Measurements from ENCODE around the gene DHRSX. TPM values are rescaled to one million over a fixed set of nuclear protein-coding genes. Genes with fewer than 3 reads are reported as not detected.
"Not testable (repeated sequence)": the region's sequence is repeated elsewhere in the genome, so short reads cannot be mapped to it uniquely, and the experiment has no call there.

Gene DHRSX
- total RNA-seq, 1 donor from 2014 or later, result 37.1 TPM

DNA sequence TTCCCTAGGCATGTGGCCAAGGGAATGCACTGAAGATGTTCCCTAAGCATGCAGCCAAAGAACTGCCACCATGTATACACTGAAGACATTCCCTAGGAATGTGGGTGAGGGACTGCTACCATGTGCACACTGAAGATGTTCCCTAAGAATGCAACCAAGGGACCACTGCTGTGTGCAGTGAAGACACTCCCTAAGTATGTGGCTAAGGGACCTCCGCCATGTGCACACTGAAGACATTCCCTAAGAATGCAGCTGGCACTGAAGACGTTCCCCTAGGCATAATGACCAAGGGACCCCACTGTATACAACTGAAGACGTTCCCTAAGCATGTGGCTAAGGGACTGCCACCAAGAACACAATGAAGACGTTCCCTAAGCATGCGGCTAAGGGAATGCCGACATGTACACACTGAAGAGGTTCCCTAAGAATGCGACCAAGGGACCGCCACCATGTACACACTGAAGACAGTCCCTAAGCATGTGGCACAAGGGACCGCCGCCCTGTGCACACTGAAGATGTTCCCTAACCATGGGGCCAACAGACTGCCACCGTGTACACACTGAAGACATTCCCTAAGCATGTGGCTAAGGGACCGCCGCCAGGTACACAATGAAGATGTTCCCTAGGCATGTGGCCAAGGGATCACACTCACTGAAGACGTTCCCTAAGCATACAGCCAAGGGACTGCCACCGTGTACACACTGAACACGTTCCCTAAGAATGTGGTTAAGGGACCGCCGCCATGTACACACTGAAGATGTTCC is 25.6 kb downstream of the DHRSX start:
- Mint-ChIP-seq H3K4me3 (ENCODE audit: unreplicated experiment) (no peak overlapping the region), H3K27ac (ENCODE audit: unreplicated experiment) (no peak overlapping the region), H3K27me3 (ENCODE audit: unreplicated experiment) (peaks cover 5% of the 10 kb centered on the region), H3K4me1 (ENCODE audit: low read depth, unreplicated experiment) (no peaks in the 10 kb centered on the region), H3K36me3 (ENCODE audit: unreplicated experiment) (peaks cover 5% of the 10 kb centered on the region), H3K9me3 (ENCODE audit: unreplicated experiment) (peaks cover 10% of the 10 kb centered on the region)
- TF ChIP-seq, protein P1, sequence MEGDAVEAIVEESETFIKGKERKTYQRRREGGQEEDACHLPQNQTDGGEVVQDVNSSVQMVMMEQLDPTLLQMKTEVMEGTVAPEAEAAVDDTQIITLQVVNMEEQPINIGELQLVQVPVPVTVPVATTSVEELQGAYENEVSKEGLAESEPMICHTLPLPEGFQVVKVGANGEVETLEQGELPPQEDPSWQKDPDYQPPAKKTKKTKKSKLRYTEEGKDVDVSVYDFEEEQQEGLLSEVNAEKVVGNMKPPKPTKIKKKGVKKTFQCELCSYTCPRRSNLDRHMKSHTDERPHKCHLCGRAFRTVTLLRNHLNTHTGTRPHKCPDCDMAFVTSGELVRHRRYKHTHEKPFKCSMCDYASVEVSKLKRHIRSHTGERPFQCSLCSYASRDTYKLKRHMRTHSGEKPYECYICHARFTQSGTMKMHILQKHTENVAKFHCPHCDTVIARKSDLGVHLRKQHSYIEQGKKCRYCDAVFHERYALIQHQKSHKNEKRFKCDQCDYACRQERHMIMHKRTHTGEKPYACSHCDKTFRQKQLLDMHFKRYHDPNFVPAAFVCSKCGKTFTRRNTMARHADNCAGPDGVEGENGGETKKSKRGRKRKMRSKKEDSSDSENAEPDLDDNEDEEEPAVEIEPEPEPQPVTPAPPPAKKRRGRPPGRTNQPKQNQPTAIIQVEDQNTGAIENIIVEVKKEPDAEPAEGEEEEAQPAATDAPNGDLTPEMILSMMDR (IDR thresholded peaks at IDR 0.05; ENCODE audit: partially characterized antibody, unreplicated experiment), result no peak
- DNase-seq, result no peak

DNA sequence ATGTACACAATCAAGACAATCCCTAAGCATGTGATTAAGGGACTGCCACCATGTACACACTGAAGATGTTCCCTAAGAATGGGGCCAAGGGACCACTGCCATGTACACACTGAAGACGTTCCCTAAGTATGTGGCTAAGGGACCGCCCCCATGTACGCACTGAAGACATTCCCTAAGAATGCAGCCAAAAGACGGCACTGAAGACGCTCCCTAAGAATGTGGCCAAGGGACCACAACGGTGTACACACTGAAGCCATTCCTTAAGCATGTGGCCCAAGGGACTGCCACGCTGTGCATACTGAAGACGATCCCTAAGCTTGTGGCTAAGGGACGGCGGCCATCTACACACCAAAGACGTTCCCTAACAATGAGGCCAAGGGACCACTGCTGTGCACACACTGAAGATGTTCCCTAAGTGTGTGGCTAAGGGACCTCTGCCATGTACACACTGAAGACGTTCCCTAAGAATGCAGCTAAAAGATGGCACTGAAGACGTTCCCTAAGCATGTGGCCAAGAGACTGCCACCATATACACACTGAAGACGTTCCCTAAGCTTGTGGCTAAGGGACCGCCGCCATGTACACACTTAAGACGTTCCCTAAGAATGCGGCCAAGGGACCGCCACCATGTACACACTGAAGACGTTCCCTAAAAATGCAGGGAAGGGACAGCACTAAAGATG is 26.4 kb downstream of the DHRSX start:
- TF ChIP-seq, protein P1 (IDR thresholded peaks at IDR 0.05; ENCODE audit: partially characterized antibody, unreplicated experiment), result no peak
- Mint-ChIP-seq H3K27ac (ENCODE audit: unreplicated experiment) (no peak overlapping the region), H3K4me1 (ENCODE audit: low read depth, unreplicated experiment) (no peaks in the 10 kb centered on the region), H3K27me3 (ENCODE audit: unreplicated experiment) (peaks cover 6% of the 10 kb centered on the region), H3K9me3 (ENCODE audit: unreplicated experiment) (peaks cover 10% of the 10 kb centered on the region), H3K4me3 (ENCODE audit: unreplicated experiment) (no peak overlapping the region), H3K36me3 (ENCODE audit: unreplicated experiment) (no peaks in the 10 kb centered on the region)
- no peak for DNase-seq

DNA sequence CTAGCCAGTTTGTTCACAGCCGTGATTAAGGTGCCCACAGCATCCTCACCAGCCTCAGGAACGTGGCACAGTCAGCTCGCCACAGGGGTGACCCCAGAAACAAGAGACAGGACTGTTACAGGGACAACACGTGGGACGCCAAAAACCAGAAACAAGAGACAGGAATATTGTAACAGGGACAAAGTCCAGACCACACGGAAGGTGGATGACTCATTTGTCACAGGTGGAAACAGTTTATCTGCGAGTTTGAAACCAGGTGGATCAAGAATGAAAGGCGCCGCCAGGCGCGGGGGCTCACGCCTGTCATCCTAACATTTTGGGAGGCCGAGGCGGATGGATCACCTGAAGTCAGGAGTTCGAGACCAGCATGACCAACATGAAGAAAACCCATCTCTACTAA is 27.7 kb downstream of the DHRSX start:
- H3K4me3 Mint-ChIP-seq (ENCODE audit: unreplicated experiment); H3K4me1 Mint-ChIP-seq (ENCODE audit: low read depth, unreplicated experiment); H3K9me3 Mint-ChIP-seq (ENCODE audit: unreplicated experiment); DNase-seq; H3K27ac Mint-ChIP-seq (ENCODE audit: unreplicated experiment); H3K27me3 Mint-ChIP-seq (ENCODE audit: unreplicated experiment); H3K36me3 Mint-ChIP-seq (ENCODE audit: unreplicated experiment): not testable (repeated sequence)

DNA sequence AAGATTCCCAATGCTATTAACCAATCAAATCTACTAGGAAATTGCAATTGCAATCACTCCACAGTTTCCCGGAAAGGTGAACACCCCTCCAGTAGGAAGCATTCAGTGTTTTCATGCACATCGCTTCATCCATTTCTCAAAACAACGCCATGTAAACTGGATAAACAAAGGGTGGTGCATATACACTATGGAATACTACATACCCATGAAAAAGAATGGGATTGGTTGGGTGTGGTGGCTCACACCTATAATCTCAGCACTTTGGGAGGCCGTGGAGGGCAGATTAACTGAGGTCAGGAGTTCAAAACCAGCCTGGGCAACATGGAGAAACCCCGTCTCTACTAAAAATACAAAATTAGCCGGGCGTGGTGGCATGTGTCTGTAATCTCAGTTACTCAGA is 29.1 kb downstream of the DHRSX start:
- Mint-ChIP-seq H3K36me3 (ENCODE audit: unreplicated experiment) (no peaks in the 10 kb centered on the region), H3K4me1 (ENCODE audit: low read depth, unreplicated experiment) (no peaks in the 10 kb centered on the region), H3K9me3 (ENCODE audit: unreplicated experiment) (peaks cover 7% of the 10 kb centered on the region), H3K27me3 (ENCODE audit: unreplicated experiment) (peaks cover 8% of the 10 kb centered on the region), H3K4me3 (ENCODE audit: unreplicated experiment) (no peak overlapping the region), H3K27ac (ENCODE audit: unreplicated experiment) (no peak overlapping the region)
- TF ChIP-seq, protein P1 (IDR thresholded peaks at IDR 0.05; ENCODE audit: partially characterized antibody, unreplicated experiment), result no peak
- DNase-seq, result no peak

DNA sequence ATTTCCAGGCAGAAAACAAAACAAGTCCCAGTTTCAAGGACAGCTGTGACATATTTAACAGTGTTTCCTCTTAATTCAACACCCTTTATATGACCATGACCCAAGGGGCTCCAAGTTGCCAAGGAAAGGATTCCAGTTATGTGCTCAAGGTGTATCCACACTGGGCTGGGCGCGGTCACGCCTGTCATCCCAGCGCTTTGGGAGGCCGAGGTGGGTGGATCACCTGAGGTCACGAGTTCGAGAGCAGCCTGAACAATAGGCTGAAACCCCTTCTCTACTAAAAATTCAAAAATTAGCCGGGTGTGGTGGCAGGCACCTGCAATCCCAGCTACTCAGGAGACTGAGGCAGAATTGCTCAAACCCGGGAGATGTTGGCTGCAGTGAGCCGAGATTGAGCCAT is 29.6 kb downstream of the DHRSX start:
- DNase-seq; H3K27me3 Mint-ChIP-seq (ENCODE audit: unreplicated experiment); H3K4me1 Mint-ChIP-seq (ENCODE audit: low read depth, unreplicated experiment); H3K4me3 Mint-ChIP-seq (ENCODE audit: unreplicated experiment); H3K9me3 Mint-ChIP-seq (ENCODE audit: unreplicated experiment); H3K27ac Mint-ChIP-seq (ENCODE audit: unreplicated experiment); H3K36me3 Mint-ChIP-seq (ENCODE audit: unreplicated experiment): not testable (repeated sequence)

DNA sequence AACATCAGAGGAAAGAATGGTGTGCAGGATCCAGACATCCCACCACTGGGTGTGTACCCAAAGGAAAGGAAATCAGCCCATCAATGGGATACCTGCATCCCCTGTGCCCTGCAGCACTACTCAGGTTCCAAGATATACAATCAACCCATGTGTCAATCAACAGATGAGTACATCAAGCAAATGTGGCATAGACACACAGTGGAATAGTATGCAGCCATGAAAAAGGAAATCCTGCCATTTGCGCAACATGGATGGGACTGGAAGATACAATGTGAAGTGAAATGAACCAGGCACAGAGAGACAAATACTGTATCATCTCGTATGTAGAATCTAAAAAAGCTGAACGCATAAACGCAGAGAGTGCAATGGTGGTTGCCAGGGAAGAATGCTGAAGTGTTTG is 30.9 kb downstream of the DHRSX start:
- not testable (repeated sequence) for H3K36me3 Mint-ChIP-seq (ENCODE audit: unreplicated experiment); H3K27me3 Mint-ChIP-seq (ENCODE audit: unreplicated experiment)

More for the DNA sequence above, 30.9 kb downstream of the DHRSX start:
- DNase-seq; H3K9me3 Mint-ChIP-seq (ENCODE audit: unreplicated experiment); H3K27ac Mint-ChIP-seq (ENCODE audit: unreplicated experiment); H3K4me3 Mint-ChIP-seq (ENCODE audit: unreplicated experiment); H3K4me1 Mint-ChIP-seq (ENCODE audit: low read depth, unreplicated experiment): not testable (repeated sequence)
